B cell (primary cell): ENCODE data around the gene P3H4. TPM values are rescaled to one million over a fixed set of nuclear protein-coding genes. Genes with fewer than 3 reads are reported as not detected.

ENCODE experiments used
- ATAC-seq: fragments of 200-7000 bp; cut with Tn5 transposase; one replicate; pipeline ENCODE4 v1.10.0; 2021; ENCODE audit warnings: low read depth, mild to moderate bottlenecking, moderate number of reproducible peaks, moderate library complexity
- CTCF ChIA-PET: fragments of 350-600 bp; sonication (Branson Sonifier 250); formaldehyde crosslinking; loops from one replicate; lab custom pipeline; 2021; ENCODE audit warnings: antibody characterized with exemption, inconsistent platforms; lab: Charles Lee
- POLR2A ChIA-PET: fragments of 350-600 bp; sonication (Branson Sonifier 250); formaldehyde crosslinking; loops from one replicate; lab custom pipeline; 2021; ENCODE audit warnings: antibody characterized with exemption; lab: Charles Lee
- DNase-seq: peaks from one replicate; pipeline ENCODE4 v3.0.0; 2013
- H2AFZ ChIP-seq: 2 replicates; pipeline ENCODE4 v1.6.1; 2012; ENCODE audit warnings: mild to moderate bottlenecking, low read depth, low read length; ENCODE audit not compliant: insufficient read depth, poor library complexity, severe bottlenecking
- H3K27ac ChIP-seq, 2 donors: 1 replicate in 1 of 2; 2 replicates in 1 of 2; pipeline ENCODE4 v1.5.1; 2012 to 2013; ENCODE audit warnings: low read length in 2 of 2, mild to moderate bottlenecking in 2 of 2, moderate library complexity in 1 of 2
- H3K27me3 ChIP-seq, 4 experiments: fragments of 200-600 bp in 1 of 4; sonication (generic) in 1 of 4; replicated peaks in 1 of 4; 1 replicate in 2 of 4; 2 replicates in 2 of 4; pipeline versions ENCODE4 v1.6.1 to v1.7.0; 2013 to 2016; ENCODE audit warnings: low read length in 3 of 4, mild to moderate bottlenecking in 2 of 4, mixed read lengths in 1 of 4, moderate library complexity in 1 of 4; ENCODE audit not compliant: insufficient read depth in 4 of 4, control insufficient read depth in 3 of 4; ENCODE audit errors: control extremely low read depth in 1 of 4
- H3K36me3 ChIP-seq, 2 experiments: replicated peaks in 1 of 2; 1 replicate in 1 of 2; 2 replicates in 1 of 2; pipeline versions ENCODE4 v1.6.1 to v1.7.1; 2013; ENCODE audit warnings: low read length in 1 of 2; ENCODE audit not compliant: insufficient read depth in 2 of 2, control insufficient read depth in 1 of 2; ENCODE audit errors: control extremely low read depth in 1 of 2, extremely low read depth in 1 of 2
- H3K4me1 ChIP-seq, 2 donors: fragments of 200-600 bp in 1 of 2; sonication (generic) in 1 of 2; 1 replicate in 1 of 2; 2 replicates in 1 of 2; pipeline versions ENCODE4 v1.5.1 to v1.6.1; 2013 to 2017; ENCODE audit warnings: low read length in 2 of 2; ENCODE audit not compliant: control insufficient read depth in 2 of 2, insufficient read depth in 2 of 2
- H3K4me2 ChIP-seq: replicated peaks from 2 replicates; pipeline ENCODE3; 2012; ENCODE audit warnings: mild to moderate bottlenecking, low read depth, low read length; ENCODE audit not compliant: poor library complexity, severe bottlenecking
- H3K4me3 ChIP-seq, 5 experiments: fragments of 200-600 bp in 1 of 5; sonication (generic) in 1 of 5; 1 replicate in 3 of 5; 2 replicates in 2 of 5; pipeline versions ENCODE4 v1.5.1 to v1.7.0; 2011 to 2016; ENCODE audit warnings: low read length in 4 of 5, mild to moderate bottlenecking in 4 of 5, low read depth in 2 of 5, control low read depth in 1 of 5, moderate library complexity in 1 of 5; ENCODE audit not compliant: insufficient read depth in 1 of 5; ENCODE audit errors: control extremely low read depth in 1 of 5, extremely low read depth in 1 of 5
- H3K79me2 ChIP-seq: fragments of 200-600 bp; sonication (generic); one replicate; pipeline ENCODE4 v1.6.0; 2016; ENCODE audit warnings: low read length; ENCODE audit not compliant: control insufficient read depth, insufficient read depth
- H3K9ac ChIP-seq: fragments of 200-600 bp; sonication (generic); 2 replicates; pipeline ENCODE4 v1.6.1; 2017; ENCODE audit warnings: mild to moderate bottlenecking, low read length, moderate library complexity
- H3K9me3 ChIP-seq, 3 donors: one replicate each; pipeline versions ENCODE4 v1.6.1 to v1.7.1; 2013; ENCODE audit warnings: low read length in 2 of 3; ENCODE audit not compliant: control insufficient read depth in 2 of 3, insufficient read depth in 1 of 3; ENCODE audit errors: control extremely low read depth in 1 of 3
- H4K20me1 ChIP-seq: 2 replicates; pipeline ENCODE4 v1.6.0; 2012; ENCODE audit warnings: mild to moderate bottlenecking, low read length; ENCODE audit not compliant: insufficient read depth, control insufficient read depth, poor library complexity, severe bottlenecking
- H3K27ac Mint-ChIP-seq: one replicate; pipeline ENCODE4 v1.8.0; 2021; ENCODE audit warnings: mixed read lengths
- H3K27me3 Mint-ChIP-seq: one replicate; pipeline ENCODE4 v1.8.0; 2021; ENCODE audit warnings: mixed read lengths
- H3K4me1 Mint-ChIP-seq: one replicate; pipeline ENCODE4 v1.8.0; 2021; ENCODE audit warnings: mixed read lengths
- H3K4me3 Mint-ChIP-seq: one replicate; pipeline ENCODE4 v1.8.0; 2021; ENCODE audit warnings: mixed read lengths
- H3K9me3 Mint-ChIP-seq: one replicate; pipeline ENCODE4 v1.8.0; 2022; ENCODE audit warnings: mixed read lengths; ENCODE audit not compliant: insufficient read depth
- CTCF ChIP-seq: fragments of 200-600 bp; IDR thresholded peaks from one replicate; pipeline ENCODE4 v1.8.0; 2022; ENCODE audit warnings: antibody characterized with exemption, mild to moderate bottlenecking
- EZH2 ChIP-seq: IDR thresholded peaks from 2 replicates; pipeline ENCODE4 v1.6.1; 2012; ENCODE audit warnings: borderline replicate concordance, low read depth, mild to moderate bottlenecking, moderate library complexity, low read length; ENCODE audit not compliant: insufficient read depth, poor library complexity, severe bottlenecking
- WGBS: methylation state at CpG from one replicate; pipeline ENCODE4 v1.1.5; 2013; ENCODE audit warnings: missing lambda C conversion rate; ENCODE audit not compliant: insufficient coverage; 5-methylcytosine and 5-hydroxymethylcytosine counted together
- intact Hi-C: fragments of 100-400 bp; cut with micrococcal nuclease; formaldehyde crosslinking; loops from one replicate; pipeline ENCODE4 v1.10.0; 2022
- polyA plus RNA-seq: library from polyadenylated mRNA; depleted of rRNA; stranded (reverse); fragments of >200 nt; gene quantifications from 2 replicates; pipeline ENCODE4 v1.2.3, GENCODE V29; 2012
- total RNA-seq, 2 donors: library from RNA; stranded (reverse); fragments of 120-200 nt in 1 of 2; gene quantifications; 1 replicate in 1 of 2; 2 replicates in 1 of 2; pipeline versions ENCODE4 v1.2.3 to v1.2.4, GENCODE V29; 2013 to 2022

Gene P3H4
- total and polyA plus RNA-seq, 2 donors (not counting 1 experiment from before 2014, with no cell fraction given), result 1.3 to 2.8 TPM

DNA sequence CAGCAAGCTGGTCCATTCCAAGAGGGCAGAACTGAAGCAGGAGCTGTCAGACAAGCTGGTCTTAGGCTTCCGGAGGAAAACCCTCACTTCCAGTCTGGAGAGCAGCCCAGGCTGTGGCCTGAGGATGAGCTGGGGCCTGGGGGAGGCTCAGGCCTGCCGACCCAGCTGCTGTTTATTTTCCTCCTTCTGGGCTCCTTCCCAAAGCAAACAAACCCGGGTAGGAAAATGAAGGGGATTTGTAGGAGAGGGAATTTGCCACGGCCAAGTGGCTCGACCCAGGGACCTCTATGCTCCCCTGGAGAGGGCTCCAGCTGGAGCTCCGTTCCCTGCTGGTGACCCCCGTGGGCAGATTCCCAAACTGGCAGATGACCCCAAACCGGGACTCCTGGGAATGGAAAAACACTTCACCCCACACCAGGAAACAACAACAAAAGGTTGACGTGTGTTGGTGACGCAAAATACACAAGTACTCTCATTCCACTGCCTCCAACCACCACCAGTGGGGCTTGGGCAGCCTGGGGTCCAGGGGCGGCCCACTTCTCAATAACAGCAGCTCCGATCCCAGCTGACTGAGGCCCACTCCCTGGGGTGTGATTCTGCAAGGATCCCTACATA lies 34.1 kb downstream of the P3H4 start:
- CTCF ChIA-PET, result interaction anchor here (1.2 to 2.2 kb wide), 2 partner anchors 9 to 24 kb away, joined by 5 to 9 read pairs; partner anchors contain the start of gene JUP
- Mint-ChIP-seq H3K9me3 (no peaks in the 10 kb centered on the region), H3K4me1 (peaks cover 21% of the 10 kb centered on the region), H3K4me3 (no peak overlapping the region), H3K27ac (no peak overlapping the region), H3K27me3 (no peaks in the 10 kb centered on the region)
- peaks cover 74% of the 10 kb centered on the region for H3K79me2 ChIP-seq
- WGBS, result 61% methylated on average over 9 of the region's 12 CpGs
- no peak overlapping the region for H3K4me3 ChIP-seq
- POLR2A ChIA-PET, result no interaction called here
- no peaks in the 10 kb centered on the region for H3K9me3 ChIP-seq
- peaks cover 4 to 62% of the 10 kb centered on the region in 2 donors for H3K4me1 ChIP-seq
- intact Hi-C loops, result no loop called here
- ATAC-seq (no peak), DNase-seq (no peak)
- H3K27ac ChIP-seq, result no peak overlapping the region
- no peak overlapping the region for H2AFZ ChIP-seq
- no peaks in the 10 kb centered on the region for H3K27me3 ChIP-seq
- H4K20me1 ChIP-seq, result peaks cover 34% of the 10 kb centered on the region
- H3K4me2 ChIP-seq, result no peak overlapping the region
- H3K36me3 ChIP-seq, result peaks cover 0 to 24% of the 10 kb centered on the region in 2 experiments
- no peak overlapping the region for H3K9ac ChIP-seq
- no peak for TF ChIP-seq CTCF
- no peak for TF ChIP-seq EZH2

GRCh38 chr17:41777157-41777573 lies 34.6 kb downstream of the P3H4 start:
- intact Hi-C loops, result no loop called here
- H4K20me1 ChIP-seq, result peaks cover 39% of the 10 kb centered on the region
- Mint-ChIP-seq H3K27me3 (no peaks in the 10 kb centered on the region), H3K4me3 (no peak overlapping the region), H3K4me1 (peaks cover 21% of the 10 kb centered on the region), H3K27ac (no peak overlapping the region), H3K9me3 (no peaks in the 10 kb centered on the region)
- H2AFZ ChIP-seq, result no peak overlapping the region
- H3K27ac ChIP-seq, result no peak overlapping the region
- ChIA-PET POLR2A (no interaction called here), CTCF (interaction anchor here (1.2 to 2.2 kb wide), 2 partner anchors 9 to 24 kb away, joined by 5 to 9 read pairs; partner anchors contain the start of gene JUP)
- no peak overlapping the region for H3K4me2 ChIP-seq
- WGBS, result 78% methylated on average over 4 of the region's 4 CpGs
- H3K79me2 ChIP-seq, result peaks cover 74% of the 10 kb centered on the region
- ATAC-seq (no peak), DNase-seq (no peak)
- H3K4me1 ChIP-seq, result peaks cover 0 to 62% of the 10 kb centered on the region in 2 donors
- H3K9ac ChIP-seq, result no peak overlapping the region
- H3K9me3 ChIP-seq, result no peaks in the 10 kb centered on the region
- no peaks in the 10 kb centered on the region for H3K27me3 ChIP-seq
- TF ChIP-seq EZH2 (no peak), CTCF (no peak)
- H3K36me3 ChIP-seq, result peaks cover 0 to 29% of the 10 kb centered on the region in 2 experiments
- H3K4me3 ChIP-seq, result no peak overlapping the region
